Measurements from ENCODE around the gene MTA1.

DNA sequence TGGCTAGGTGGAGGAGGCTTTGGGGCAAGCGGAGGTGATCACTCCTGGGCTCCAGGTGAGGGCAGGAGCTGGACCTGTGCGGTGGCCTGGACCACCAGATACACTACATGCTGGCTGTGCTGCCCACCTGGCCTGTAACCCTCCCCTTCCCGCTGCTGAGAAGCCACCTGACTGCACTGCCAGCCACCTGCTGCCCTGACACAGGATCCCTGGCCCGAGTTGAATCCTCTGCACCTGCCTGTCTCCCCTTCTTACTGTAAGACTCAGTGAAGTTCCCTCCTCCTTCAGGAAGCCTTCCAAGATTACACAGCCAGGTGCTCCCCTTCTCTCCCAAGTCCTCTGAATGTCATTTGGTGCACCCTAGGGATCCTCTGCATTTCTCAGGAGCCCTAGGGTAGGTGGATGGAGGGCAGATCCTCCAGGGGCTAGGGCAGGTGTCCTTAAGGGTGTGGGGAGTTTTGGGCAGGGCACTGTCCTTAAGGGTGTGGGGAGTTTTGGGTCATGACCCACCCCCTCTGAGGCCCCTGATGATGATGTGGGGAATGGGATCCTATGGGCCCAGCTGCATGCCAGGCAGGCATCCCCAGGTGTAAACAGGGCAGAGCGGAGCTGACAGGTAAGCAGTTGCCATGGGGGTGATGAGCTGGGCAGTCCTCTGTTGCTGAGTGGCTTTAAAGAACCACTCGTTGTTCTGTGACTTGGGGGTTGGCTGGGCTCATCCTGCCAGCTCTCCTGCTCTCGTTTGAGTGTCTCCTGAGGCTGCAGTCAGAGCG is 6.7 kb upstream of the MTA1 start:
- TF ChIP-seq, protein P1, sequence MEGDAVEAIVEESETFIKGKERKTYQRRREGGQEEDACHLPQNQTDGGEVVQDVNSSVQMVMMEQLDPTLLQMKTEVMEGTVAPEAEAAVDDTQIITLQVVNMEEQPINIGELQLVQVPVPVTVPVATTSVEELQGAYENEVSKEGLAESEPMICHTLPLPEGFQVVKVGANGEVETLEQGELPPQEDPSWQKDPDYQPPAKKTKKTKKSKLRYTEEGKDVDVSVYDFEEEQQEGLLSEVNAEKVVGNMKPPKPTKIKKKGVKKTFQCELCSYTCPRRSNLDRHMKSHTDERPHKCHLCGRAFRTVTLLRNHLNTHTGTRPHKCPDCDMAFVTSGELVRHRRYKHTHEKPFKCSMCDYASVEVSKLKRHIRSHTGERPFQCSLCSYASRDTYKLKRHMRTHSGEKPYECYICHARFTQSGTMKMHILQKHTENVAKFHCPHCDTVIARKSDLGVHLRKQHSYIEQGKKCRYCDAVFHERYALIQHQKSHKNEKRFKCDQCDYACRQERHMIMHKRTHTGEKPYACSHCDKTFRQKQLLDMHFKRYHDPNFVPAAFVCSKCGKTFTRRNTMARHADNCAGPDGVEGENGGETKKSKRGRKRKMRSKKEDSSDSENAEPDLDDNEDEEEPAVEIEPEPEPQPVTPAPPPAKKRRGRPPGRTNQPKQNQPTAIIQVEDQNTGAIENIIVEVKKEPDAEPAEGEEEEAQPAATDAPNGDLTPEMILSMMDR (IDR thresholded peaks at IDR 0.05): no peak
- no peak for TF ChIP-seq POLR2A (IDR thresholded peaks at IDR 0.05; ENCODE audit: low read length)
- TF ChIP-seq CEBPB (IDR thresholded peaks at IDR 0.05): no peak
- no peak for TF ChIP-seq BHLHE40 (IDR thresholded peaks at IDR 0.05; ENCODE audit: low read depth, low read length)
- peak; percentile 82 for TF ChIP-seq ZFP36 (IDR thresholded peaks at IDR 0.05; ENCODE audit: borderline replicate concordance, partially characterized antibody)
